Posterior vena cava (tissue), 2 donors: ENCODE results near the gene RTF2. TPM values are rescaled to one million over a fixed set of nuclear protein-coding genes. Genes with fewer than 3 reads are reported as not detected.

Experiments
- DNase-seq: peaks from one replicate; pipeline ENCODE4 v3.0.0-alpha.2; 2020; ENCODE audit warnings: low spot score
- intact Hi-C, 2 donors: fragments of 100-400 bp; cut with DNase I; formaldehyde crosslinking; loops; one replicate each; pipeline versions ENCODE4 v1.14.1 to v1.14.2; 2022 to 2023
- long read RNA-seq, 2 donors: library from polyadenylated mRNA; unstranded; transcript quantifications; one replicate each; pipeline ENCODE4 v2.0.0, GENCODE V29; 2020 to 2021
- total RNA-seq, 2 donors: library from RNA; stranded (reverse); fragmentation: NEBNext Ultra II Directional; extraction: Animal tissue kit (Norgen Biotek cat#: 25700); gene quantifications; one replicate each; pipeline ENCODE4 v1.2.1, GENCODE V29; 2021
- donor health status: DM: yes; HTN: yes; CAD: no.
- donor health status: DM: yes; HTN: yes; CAD: no.

Gene RTF2
- 10 to 100 TPM; 68.2 to 68.7 TPM for total RNA-seq
- long read RNA-seq, donor 1, transcript RTF2-202 (9 exons, 2,212 nt), result major isoform, 62 of 65 reads
- long read RNA-seq, donor 1, partial matches to known transcripts, result 1 of 65 reads
- long read RNA-seq, donor 1, other reads (novel, unspliced or antisense), result 1 of 65 reads
- long read RNA-seq, donor 2, transcript RTF2-203 (8 exons, 1,572 nt), result minor isoform, 13 of 508 reads
- long read RNA-seq, donor 2, transcript RTF2-202 (9 exons, 2,212 nt), result major isoform, 466 of 508 reads
- long read RNA-seq, donor 2, partial matches to known transcripts, result 19 of 508 reads
- long read RNA-seq, donor 2, other reads (novel, unspliced or antisense), result 8 of 508 reads

- peak; percentile 99 for DNase-seq
- intact Hi-C loops, result loop anchor here (10.0 kb wide), 2 partner anchors 64 to 74 kb away; partner anchors contain the start of genes AURKA (in 1 of the 2) and CSTF1 (in 1 of the 2)
These were observed at the start of gene RTF2 for GRCh38 chr20:56468316-56469076. RTF2 (plus strand) TSS chr20:56468627; CDS start chr20:56468698, 71 bp downstream.

GRCh38 chr20:56420028-56420427 is 48.4 kb upstream of the RTF2 start:
- intact Hi-C loops, result no loop called here
- DNase-seq, result no peak

- intact Hi-C loops, result no loop called here
- no peak for DNase-seq
These were observed 47.3 kb upstream of the RTF2 start for GRCh38 chr20:56420940-56421688.

DNA sequence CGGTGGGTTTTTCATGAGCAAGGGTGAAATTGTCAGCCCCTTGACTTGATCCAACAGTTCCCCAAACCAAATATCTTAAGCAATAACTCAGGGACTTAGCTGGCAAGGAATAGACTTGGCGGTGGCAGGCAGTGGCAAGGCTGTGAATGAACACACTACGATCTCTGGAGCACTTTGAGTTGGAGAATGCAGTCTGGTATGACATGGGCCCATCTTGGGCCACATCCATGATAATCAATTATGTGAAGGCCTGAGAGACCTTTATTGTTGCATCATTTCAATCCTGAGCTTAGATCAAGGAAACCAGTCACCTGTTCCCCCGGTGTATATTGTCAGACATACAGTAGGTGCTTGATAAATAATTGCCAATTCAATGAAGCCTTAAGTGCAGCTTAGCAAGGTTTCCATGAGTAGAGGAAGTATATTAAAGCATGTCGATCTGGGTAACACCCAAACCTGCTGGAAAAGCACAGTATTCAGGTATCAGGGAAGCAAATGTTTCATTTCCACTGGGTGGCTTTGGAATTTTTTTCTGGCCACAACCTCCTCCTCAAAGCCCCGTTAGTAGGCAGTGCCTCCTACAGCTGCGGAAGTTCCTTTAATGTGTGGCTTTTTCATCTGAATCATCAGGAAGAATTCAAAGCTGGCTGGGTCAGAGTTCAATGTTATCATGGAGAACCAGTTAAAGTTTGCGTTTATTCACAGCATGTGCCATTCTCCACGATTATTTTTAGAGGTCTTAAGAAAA is 46.2 kb upstream of the RTF2 start:
- intact Hi-C loops, result no loop called here
- no peak for DNase-seq

DNA sequence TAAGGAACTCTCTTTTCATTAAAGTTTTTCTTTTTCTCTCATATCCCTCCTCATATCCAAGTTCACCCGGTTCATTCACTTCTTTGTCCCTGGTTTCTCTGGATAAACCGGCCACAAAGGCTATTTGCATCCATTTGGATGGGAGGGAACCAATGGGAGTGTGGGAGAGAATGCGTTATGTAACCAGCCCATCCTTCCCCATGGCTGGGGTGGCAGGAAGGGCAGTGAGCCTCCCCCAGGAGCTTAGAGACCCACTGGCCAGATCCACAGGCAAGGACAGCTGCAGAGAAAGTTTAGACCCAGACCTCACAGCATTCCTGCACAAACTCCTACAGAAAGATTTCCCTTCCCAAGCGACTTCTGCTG is 45.6 kb upstream of the RTF2 start:
- intact Hi-C loops, result no loop called here
- DNase-seq, result no peak

DNA sequence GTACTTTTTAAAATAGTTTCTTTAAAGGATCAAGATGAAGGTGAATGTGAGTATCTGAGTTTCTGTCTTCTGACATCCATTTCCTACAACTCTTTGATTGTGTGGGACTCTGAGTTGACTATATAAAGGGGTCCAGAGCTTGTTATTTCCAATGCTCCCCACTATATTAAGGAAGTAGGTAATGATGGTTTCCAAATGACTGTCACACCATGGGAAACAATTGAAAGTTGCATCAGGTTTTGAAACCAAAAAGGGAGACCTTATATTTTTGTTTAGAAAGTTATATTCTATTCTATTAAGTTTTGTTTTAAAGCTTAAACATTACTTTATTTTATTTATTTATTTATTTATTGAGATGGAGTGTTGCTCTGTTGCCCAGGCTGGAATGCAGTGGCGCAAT is 45.2 kb upstream of the RTF2 start:
- intact Hi-C loops, result no loop called here
- no peak for DNase-seq

DNA sequence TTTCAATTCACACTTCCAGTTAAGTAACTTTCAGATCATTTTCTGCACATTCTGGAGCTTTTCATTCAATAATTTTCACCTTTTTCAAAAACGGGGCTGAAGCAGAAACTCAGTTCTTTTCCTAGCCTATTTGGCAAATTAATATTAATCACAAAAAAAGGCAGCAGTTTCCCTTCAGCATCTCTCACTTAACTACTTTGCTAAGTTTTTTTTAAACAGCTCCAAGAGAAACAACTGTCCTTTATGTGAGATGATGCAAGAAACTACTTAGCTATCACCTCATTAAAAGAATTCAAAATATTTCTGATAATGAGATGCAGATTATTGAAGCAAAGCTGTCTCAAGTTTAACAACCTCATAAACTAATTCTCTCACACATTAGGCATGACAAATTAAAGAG is 44.5 kb upstream of the RTF2 start:
- no peak for DNase-seq
- intact Hi-C loops, result no loop called here

DNA sequence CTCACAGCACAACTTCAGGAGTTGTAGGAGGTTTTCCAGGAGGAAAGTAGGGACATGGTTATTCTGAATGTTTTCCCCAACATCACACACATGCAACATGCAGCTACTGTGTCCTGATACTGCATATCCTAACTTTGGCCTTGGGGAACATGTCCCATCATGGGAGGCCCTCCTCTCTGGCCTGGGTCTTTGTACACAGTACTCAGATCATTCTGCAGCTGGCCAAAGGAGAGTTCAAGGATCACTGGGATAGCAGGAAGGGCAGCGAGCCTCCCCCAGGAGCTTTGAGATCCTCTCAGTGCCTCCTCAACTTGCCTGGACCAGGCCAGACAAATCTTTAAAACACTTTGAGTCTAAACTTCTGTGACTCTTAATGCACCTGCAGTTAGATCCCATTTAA is 43.5 kb upstream of the RTF2 start:
- intact Hi-C loops, result loop anchor here in 1 of 2 donors (5.0 kb wide), 1 partner anchor 612 kb away; no protein-coding TSS in a partner anchor
- no peak for DNase-seq

GRCh38 chr20:56426026-56426425 is 42.4 kb upstream of the RTF2 start:
- no peak for DNase-seq
- intact Hi-C loops, result loop anchor here in 1 of 2 donors (5.0 kb wide), 1 partner anchor 611 kb away; no protein-coding TSS in a partner anchor

DNA sequence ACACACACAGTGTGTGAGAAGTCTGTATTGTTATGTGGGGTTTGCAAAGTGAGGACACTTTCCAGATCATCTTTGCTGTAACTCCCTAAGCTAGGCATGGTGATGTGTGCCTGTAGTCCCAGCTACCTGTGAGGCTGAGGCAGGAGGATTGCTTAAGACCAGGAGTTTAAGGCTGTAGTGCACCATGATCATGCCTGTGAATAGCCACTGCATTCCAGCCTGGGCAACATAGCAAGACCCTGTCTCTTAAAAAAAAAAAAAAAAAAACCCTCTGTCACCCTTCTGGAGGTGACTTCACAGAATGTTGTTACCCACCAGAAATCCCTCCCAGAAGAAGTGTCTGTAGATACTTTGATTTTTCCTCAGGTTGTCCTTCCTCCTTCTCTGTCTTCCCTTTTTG is 41.5 kb upstream of the RTF2 start:
- intact Hi-C loops, result loop anchor here in 1 of 2 donors (5.0 kb wide), 1 partner anchor 610 kb away; no protein-coding TSS in a partner anchor
- no peak for DNase-seq

- DNase-seq, result no peak
- intact Hi-C loops, result loop anchor here in 1 of 2 donors (5.0 kb wide), 1 partner anchor 610 kb away; no protein-coding TSS in a partner anchor
These were observed 40.6 kb upstream of the RTF2 start for GRCh38 chr20:56427797-56428196.

DNA sequence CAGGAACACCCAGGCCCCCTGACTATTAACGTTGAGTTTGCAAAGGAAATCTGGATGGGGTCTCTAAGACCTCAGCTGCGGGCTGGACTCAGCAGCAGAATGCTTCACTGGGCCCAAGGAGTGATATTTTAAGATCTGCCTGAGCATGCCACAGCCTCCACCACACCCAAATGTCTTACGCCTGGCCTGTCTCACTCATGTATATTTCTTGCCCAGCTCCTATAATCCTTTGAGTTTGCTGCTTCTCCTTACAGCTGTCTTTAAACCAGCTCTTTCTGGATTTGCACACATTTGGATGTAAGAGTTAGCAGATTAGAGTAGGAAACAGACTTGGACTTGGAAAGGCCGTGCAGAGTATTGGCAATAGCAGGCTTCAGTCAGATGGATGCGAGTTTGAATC is 40.0 kb upstream of the RTF2 start:
- intact Hi-C loops, result loop anchor here in 1 of 2 donors (5.0 kb wide), 1 partner anchor 609 kb away; no protein-coding TSS in a partner anchor
- DNase-seq, result no peak

DNA sequence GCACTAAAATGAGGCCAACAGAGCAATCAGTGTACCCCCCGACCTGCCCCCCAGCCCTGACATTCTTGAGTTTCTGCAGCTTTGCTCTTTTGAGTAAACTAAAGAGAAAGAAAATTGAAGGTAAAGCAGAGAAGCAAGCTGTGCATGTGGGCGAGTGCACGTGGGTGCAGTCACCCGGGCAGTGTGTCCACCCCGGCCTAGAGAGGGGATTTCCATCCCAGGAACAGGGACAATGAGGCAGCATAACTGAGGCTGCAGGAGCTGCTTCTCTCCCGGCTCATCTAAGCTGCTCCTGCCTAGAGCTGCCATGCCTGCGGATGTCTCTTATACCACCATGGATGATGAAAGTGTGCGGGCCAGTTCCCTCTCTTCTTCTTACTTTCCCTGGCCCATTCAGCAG is 39.5 kb upstream of the RTF2 start:
- intact Hi-C loops, result loop anchor here in 1 of 2 donors (5.0 kb wide), 1 partner anchor 608 kb away; no protein-coding TSS in a partner anchor

DNA sequence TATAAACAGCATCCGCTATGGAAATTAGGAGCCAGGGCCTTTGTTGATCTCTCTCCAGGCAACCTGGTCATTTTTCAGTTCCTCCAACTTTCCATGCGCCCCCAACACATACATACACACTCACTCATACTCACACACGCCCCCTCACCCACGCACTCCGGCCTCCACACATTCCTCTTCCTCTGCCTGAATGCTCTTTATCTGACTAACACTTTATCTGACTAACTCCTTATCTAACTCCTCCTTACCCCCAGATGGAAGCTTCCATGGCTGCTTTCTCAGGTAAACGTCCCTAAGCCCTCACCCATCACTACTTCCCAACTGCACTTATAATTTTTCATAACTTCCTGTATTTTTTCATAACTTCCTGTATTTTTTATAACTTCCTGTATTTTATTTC is 38.9 kb upstream of the RTF2 start:
- DNase-seq, result no peak
- intact Hi-C loops, result loop anchor here in 1 of 2 donors (5.0 kb wide), 1 partner anchor 608 kb away; no protein-coding TSS in a partner anchor

More for the DNA sequence above, 39.5 kb upstream of the RTF2 start:
- no peak for DNase-seq

DNA sequence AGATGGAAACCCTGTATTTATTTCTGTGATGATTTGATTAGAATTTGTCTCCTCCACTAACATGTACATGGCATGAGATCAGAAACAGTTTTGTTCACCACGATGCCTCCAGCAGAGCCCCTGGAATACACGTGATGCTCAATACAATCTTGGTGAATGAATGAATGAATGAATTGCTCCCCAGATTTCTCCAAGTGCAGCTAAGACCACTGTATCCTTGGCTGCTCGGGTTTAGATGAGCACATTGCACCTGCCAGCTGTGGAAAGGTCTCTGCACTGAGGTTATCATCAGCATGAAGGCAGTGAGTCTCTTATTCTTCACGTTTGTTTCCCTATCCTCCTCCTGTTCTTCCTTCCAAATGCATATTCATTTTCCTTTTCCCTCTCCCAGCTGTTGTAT is 38.5 kb upstream of the RTF2 start:
- DNase-seq, result no peak
- intact Hi-C loops, result loop anchor here in 1 of 2 donors (5.0 kb wide), 1 partner anchor 607 kb away; no protein-coding TSS in a partner anchor

- intact Hi-C loops, result no loop called here
- DNase-seq, result no peak
These were observed 38.0 kb upstream of the RTF2 start for GRCh38 chr20:56430461-56430860.

DNA sequence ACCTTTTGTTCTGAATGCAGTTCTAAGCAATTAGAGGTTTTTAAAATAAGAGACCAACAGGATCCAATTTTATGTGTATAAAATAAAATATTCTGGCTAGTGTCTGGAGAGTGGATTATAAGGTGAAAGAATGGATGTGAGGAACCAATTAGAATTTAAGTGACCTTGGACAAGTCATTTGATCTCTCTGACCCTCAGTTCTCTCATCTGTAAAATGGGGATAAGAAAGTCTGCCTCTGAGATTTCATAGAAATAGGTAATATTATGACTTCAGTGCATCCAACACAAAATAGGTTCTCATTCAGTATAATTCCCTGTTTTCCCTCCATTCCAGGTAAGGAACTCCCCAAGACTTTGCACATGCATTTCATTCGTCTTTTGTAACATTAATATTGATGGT is 37.5 kb upstream of the RTF2 start:
- intact Hi-C loops, result no loop called here
- DNase-seq, result no peak

DNA sequence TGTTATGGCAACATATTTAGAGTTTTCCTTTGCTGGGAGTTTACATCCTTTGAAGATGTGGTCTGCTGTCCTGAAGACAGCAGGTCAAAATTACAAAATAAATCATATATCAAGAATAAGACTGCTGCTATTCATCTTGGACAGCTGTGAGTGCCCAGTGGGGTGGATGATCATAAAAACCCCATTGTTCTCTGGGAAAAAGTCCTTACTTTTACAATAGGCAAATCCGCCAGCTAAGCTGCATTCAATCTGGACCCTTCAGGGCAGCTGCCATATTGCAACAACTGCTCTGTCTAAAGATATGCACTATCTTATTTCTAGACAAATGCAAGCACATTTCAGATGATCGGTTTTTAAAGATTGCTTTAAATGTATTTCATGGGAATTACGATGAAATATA is 37.0 kb upstream of the RTF2 start:
- intact Hi-C loops, result no loop called here

More for the DNA sequence above, 37.0 kb upstream of the RTF2 start:
- DNase-seq, result no peak
